HG03442 (cell line): ENCODE measurements around the gene FLCN.

Experiments used
- ATAC-seq: cut with Tn5 transposase; IDR thresholded peaks from one replicate; pipeline ENCODE4 v1.9.1; 2021; ENCODE audit warnings: mild to moderate bottlenecking, moderate library complexity; ENCODE audit not compliant: unreplicated experiment

FLCN gene

DNA sequence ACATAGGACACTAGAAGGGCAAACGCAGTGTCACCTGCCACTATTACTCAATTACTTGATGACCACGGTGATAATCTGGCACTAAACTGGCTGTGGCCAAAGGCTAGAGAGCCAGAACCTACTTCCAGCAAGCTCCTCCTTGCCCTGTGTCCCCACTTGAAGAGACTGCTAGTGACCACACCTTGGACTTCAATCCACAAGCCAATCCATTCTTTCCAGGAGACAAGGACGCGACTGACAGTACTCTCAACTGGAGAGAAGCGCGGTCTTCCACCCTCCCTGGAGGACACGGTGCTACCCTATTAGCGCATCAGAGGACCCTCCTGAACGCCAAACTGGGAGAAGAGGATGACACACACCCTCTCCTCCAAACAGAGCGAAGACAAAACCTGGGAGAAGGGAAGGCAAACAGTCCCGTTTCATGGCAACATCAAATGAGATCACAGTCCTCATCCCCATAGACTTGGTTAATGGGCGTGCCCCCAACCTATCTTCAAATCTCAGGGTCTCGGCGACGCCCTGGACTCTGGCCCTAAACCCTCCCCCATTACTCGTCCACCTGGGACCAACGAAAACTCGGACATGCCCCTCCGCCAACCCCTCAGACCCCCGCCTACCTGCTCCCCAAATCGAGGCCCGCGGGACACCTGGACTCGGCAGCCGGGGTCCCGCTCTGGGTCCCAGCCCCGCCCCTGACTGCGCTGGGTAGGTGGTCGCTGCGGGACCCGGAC, 508 bp downstream of the FLCN start:
- ATAC-seq = no peak

DNA sequence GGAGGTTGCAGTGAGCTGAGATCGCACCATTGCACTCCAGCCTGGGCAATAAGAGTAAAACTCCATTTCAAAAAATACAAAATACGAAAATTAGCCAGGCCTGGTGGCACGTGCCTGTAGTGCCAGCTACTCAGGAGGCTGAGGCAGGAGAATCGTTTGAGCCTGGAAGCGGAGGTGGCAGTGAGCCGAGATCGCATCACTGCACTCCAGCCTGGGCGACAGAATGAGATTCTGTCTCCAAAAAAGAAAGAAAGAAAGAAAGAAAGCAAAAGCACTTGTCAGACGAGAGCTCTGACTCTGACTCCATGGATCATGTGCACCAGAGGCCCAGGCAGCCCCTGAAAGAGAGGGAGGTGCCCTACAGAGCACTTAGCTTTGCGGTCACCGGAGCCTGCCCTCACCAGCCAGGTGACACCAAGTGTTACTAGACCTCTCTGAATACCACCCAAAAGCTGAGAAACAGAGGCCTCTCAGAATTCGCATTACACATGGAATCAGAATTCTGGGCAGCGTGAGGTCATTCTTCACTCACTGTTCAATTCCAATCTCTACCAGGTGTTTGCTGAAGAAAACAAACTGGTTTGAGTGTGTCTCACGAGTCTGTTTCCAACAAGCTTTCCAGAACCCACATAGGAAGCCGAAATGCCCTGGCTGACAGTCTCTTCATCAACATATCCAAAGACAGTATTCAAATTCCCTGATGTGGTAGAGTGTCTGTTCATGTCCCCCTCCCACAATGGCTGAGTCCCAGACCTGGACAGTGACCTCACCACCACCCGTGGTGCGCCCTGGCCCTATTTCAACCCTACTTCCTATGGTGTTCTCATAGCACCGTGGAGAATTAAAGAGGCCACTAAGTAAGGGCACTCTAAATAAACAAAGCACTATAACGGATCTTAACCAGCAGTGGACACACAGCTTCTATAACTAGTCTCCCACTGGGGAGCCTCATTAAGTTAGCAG, 1.5 kb downstream of the FLCN start:
- ATAC-seq = no peak

DNA sequence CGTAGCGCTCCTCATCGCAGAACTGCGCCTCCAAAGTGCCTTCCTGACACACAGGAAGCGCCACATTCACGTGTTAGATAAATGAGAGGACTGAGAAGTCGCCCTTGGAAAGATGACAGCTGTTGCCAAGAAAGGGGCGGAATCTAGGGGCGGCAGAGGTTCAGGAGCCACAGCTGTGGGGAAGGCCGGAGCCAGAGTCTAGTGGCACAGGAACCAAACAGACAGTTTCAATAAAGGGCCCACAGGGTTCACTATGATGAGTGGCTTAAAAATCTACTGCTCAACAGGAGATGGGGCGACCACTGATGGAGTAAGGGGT, 4.7 kb downstream of the FLCN start:
- ATAC-seq = no peak

DNA sequence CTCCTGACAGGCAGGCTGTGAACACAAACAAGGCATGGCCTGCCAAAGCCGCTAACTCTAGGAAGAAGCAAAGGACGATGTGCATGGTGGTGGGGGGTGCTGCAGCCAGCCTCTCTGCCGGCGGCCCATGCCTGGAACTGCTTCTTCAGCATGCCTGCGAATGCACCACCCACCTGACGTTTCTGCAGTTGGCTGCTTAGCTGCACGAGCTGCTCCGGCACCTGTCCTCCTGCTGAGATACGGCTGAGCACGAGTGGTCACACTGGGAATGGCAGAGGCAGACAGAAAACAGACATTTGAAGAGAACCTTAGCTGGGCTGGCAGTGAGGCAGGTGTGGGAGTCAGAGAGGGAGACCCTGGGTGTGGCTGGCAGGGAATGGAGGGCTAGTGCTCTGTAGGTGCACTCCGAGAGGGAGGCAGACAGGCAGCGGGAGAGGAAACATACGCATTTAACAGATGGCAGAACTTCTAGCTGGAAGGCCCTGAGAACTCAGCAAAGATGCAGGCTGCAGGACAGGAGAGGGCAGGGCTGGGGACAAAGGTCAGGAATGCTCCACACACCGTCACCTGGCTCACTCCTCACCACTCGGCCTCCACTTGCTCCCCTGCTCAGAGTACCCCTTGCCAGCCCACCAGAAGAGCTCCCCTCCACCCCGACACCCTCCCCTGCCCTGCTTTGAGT, 5.2 kb downstream of the FLCN start:
- no peak for ATAC-seq

DNA sequence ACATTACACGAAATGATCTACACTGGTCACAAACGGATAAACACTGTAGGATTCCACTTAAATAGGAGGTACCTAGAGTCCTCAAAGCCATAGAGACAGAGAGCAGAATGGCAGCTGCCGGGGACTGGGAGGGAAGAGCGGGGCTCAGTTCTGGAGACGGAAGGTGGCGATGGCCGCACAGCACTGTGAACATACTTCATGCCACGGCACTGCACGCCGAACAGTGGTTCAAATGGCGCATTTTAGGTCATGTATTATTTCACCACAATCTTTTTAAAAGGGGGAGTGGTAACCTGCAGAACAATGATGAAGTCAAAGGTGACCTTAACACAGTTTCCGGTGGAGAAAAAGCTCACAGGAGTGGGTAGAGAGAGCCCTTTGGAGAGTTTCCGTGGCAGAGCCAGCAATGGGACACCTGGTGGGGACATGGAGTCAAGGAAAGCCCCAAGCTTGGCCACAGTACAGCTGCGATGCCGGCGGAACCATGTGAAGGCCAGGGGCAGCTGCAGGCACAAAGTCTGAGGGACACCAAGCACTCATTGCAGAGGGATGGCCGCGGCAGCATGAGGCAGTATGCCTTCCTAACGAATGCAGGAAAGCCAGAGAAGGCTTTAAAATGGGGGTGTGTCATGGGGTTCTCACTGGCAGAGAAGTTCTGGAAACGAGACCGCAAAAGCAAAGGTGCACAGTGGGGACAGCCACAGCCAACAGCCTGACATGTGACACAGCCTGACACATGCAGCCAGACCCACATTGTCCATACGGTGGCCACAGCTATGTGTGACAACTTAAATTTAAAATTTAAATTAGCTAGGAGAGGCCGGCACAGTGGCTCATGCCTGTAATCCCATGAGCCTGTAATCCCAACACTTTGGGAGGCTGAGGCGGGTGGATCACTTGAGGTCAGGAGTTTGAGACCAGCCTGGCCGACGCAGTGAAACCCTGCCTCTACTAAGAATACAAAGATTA, 7.3 kb downstream of the FLCN start:
- ATAC-seq = no peak

DNA sequence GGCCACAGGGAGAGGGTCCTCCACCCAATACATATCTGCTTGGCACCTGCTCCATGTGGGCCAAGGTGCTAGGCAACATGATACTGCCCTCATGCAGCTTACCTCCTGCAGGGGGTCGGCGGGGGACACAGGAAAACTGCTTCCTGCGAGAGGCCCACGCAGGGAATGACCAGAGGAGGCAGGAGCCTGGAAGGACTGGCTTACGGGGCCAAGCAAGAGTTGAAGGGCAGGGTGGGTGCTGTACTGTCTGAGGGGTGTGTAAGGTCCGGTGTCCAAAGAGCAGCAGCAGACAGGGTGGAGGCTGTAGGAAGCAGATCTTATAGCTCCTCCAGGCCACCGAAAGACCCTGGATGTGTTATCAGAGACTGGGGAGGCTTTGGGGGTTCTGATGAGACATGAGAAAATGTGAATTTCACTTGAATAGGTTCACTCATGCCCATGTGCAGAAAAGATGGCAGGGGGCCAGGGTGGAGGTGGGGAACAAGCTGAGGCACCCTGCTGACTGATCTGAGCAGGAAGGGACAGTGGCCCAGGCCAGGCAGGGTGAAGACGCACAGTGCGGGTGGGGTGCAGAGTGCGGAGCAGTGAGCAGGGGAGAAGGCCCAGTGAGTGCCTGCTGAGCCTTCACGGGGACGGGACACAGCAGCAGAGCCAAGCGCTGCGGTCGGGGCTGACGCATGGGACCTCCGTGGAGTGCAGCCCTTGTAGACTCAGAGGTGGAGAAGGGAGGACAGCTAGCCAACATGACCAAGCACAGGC, 8.3 kb downstream of the FLCN start:
- no peak for ATAC-seq

DNA sequence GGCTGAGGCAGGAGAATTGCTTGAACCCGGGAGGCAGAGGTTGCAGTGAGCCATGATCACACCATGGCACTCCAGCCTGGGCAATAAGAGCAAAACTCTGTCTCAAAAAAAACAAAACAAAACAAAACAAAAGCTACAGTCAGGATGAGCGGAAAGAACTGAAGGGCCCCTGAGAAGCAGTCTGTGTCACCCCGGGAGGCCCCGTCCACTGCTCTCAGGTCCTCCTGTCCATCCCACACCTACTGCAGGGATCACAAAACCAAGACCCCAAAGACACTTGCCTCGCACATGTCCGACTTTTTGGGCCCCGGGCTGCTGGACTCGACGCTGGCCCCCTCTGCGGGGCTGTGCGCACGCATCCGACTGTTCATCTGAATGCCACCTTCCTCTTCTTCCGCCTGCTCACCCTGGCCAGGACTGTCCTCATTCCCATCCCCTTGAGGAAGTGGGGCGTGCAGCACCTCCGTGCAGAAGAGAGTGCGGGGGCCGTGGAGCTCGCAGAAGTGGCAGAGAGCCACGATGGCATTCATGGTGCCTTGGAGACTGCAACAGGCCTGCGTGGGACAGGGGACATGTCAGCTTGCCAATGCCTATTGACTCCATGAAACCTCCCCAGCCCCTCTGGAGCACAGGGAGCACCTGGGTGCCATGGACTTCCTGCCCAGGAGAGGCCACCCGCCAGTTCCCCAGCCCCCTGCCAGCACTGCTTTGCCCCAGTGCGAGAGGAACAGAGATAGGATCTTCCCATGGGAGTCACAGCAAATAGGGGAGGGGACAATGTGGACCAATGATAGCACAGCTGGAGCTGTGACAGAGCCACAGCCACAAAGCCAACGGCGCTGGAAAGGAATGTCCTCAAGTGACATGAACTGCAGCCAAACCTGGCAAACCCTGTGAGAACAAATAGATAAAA, 9.1 kb downstream of the FLCN start:
- ATAC-seq = no peak

DNA sequence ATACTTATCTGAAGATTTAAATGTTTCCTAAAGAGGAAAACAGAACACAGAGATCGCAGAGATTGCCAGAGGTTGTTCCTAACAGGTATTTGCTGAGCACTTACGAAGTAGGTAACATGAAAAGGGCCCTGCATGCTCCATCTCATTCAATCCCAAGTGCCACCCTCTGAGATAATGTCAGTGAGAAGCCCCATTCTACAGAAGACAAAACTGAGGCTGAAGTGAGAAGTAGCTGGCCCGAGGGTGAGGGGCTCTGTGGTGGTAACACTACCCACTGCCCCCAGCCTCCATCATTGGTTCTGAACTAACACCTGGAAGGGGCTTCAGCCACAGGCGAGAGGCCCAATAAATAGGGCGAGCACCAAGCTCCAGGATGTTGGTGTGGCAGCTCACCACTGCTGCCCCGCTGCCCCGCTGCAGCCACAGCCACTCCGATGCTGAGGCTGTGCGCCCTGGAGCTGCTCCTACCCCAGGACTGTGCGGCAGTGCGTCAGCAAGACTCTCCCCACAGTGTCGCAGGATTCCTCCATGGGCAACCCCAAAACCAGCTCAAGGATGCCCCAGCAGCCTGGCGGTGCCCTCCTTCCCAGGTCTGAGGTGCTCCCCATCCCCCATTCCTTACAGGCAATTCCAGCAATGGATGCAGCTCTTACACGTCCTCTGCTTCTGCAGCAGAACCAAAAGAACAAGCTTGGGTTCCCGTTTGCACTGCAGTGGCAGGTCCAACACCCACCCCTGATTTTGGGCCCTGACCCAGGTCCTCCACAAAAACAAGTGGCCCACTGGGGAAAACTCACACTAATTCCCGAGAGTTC, 10.3 kb downstream of the FLCN start:
- ATAC-seq = no peak

DNA sequence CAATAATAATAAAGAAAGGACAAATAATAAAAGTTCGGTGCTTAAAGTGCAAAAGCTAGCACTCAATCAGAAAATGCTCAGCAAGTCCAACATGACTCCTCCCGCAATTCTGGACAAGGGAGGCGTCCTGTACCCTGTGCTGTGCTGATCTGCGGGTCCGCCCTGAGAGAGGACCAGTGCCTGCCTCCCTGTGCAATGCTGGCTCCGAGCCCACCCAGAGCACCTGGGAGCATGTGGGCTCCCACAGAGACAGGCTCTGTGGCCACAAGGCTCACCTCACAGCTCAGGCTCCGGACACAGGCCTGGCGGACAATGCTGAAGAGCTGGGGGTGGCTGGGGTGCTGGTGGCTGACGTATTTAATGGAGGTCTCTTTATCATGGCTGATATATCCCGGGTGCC, 11.1 kb downstream of the FLCN start:
- no peak for ATAC-seq

DNA sequence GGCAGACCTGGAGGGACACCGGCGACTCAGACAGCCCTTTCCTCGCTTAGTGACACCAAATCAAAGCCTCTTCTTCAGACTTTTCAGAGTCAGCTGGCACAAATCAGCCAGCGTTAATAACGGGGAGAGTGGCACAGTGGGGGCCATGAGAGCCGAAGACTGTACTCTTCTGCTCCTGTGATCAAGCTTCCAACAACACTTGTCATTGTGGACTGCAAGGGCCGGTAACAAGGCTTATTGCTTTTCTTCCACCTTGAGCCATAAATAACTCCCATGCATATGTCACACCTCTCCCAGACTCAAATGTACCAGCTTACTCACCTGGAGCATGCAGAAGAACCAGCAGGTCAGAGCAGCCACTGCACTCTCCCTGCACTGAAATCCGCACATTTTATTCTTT, 12.8 kb downstream of the FLCN start:
- no peak for ATAC-seq

DNA sequence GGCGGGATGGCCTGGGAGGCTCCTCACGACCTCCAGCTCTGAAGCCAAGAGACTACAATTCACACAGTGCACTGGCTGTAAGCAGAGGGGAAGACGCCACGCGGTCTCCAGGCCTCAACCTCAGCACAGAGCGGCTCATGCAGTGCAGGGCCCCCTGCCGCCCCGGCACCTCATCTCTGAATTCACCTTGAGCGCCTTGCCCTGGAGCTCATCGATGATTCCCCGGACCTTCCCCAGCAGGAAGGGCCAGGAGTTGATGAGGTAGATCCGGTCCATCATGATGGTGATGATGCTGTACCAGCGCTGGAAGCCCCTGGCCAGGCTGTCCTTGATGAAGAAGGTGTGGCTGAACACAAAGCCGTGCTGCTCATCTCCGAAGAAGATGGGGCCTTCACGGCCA, 13.2 kb downstream of the FLCN start:
- no peak for ATAC-seq

DNA sequence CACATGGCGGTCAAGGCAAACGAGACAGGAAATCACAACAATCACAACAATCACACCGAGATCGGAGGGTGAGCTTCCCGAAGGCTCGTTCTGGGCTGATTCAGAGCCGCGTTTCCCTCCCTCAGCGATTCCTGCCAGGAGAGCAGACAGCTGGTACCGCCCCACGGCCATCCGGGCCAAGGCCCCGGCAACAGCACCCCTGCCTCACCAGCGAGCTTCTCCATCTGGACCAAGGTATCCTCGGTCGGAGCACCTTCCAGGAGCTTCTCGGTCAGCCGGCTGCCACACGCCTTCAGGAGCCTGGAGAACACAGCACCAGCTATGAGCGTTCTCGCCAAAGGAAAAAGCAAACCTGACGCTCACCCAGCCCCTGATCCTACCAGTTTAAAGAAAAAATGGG, 15.6 kb downstream of the FLCN start:
- ATAC-seq = no peak

DNA sequence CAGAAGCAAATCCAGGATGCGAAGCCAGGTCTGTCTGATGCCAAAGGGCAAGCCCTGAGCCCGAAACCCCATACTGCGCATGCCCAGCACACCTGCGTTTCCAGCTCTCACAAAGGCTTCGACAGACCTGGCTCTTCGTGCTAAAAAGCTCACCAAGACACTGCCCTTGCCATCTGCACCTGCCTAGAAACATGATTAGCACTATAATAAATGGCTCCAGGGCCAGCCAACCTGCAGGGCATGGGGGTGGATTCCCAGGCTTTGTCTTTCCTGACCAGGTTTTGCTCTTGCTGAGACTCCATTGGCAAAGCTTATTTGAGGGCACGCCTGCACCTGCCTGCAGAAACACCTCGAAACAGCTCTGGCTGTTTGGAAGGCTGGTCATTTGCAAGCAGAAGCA, 16.4 kb downstream of the FLCN start:
- ATAC-seq = no peak

DNA sequence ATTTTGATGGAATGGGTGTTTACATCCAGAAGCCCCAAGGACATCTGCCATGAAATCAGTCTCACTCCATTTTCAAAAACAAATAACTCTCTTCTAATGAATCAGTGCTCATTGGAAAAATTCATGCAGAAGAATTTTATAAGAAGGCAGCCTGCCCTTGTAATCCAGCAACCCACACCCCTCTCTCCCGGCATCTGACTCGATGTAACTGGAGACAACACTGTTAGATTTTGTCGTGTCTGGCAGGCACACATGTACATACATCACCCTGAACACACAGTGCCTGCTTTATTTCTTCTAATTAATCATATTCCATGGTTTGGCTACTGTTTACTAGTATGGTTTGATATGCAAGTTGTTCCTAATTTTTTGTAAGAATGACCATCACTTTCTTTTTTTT, 19.0 kb downstream of the FLCN start:
- no peak for ATAC-seq

DNA sequence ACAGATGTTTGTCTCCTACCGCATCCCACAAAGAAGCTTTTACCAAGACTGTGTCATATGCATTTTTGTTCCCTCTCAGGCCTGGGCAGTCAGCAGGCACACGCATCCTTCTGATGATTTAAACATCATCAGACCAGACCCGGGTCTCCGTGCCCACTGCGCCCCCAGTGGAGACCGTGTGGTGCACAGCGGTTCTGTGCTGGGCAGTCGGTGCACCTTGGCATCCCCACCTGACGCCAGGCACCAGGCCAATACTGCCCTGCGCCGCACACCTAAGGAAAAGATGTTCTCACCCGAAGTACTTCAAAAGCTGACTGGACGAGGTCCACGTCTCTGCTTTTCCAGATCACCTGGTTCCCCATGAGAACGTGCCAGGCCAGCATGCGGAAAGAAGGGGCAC, 20.2 kb downstream of the FLCN start:
- no peak for ATAC-seq

DNA sequence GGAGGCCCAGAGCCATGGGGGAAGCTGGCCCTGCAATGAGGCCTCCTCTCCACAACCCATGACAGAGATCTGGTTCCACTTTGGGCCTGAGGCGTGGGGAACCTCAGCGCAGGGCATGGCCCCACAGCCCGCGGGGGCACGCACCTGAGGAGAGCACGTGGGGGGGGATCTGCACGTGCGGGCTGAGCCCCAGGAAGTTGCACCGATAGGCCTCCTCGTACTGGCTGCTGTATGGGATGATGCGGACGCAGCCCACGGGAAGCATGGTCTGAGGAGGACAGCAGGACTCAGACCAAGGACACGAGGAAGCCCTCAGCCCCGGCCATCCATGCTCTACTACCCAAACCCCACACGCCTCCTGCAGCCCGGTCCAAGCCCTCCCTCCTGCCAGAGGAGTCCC, 20.7 kb downstream of the FLCN start:
- no peak for ATAC-seq

DNA sequence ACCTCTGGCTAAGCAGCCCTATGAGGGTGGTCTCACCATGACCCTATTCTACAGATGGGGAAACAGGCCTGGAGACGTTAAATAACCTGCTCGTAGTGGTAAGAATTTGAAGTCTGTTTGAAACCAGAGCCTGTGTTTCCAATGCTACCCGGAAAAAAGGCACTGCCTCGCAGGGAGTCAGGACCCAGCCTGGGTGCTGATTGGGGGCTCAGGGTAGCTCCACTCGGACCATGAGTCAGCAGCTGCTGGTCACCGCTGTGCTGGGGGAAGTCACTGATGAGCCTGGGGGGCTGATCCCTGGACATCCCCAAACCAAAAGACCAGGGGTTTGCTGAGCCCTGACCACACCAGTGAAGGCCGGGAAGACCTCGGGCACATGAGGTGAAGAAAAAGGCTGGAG, 21.4 kb downstream of the FLCN start:
- no peak for ATAC-seq
